A673 (cell line): Measurements from ENCODE around the gene WIPF1. TPM values are rescaled to one million over a fixed set of nuclear protein-coding genes. Genes with fewer than 3 reads are reported as not detected.
A peak's percentile ranks its signal among the peaks of the same experiment; 100 is the strongest.

Source experiments
- BruUV-seq: library from RNA; stranded (reverse); fragments of 400-500 nt; replicated peaks from 2 replicates; lab custom pipeline; 2021; lab: Mats Ljungman, UMichigan
- CTCF ChIA-PET: fragments of 300-600 bp; sonication (Branson Sonifier 250); formaldehyde crosslinking; loops from one replicate; lab custom pipeline; 2022; ENCODE audit warnings: antibody characterized with exemption; lab: Charles Lee
- POLR2A ChIA-PET: fragments of 300-600 bp; sonication (Branson Sonifier 250); formaldehyde crosslinking; loops from one replicate; lab custom pipeline; 2022; ENCODE audit warnings: antibody characterized with exemption; ENCODE audit not compliant: low non-redundant PET; lab: Charles Lee
- DNase-seq: peaks from one replicate; pipeline ENCODE4 v3.0.0-alpha.2; 2015; ENCODE audit warnings: low spot score
- H3K27ac ChIP-seq: fragments of 200-600 bp; sonication (generic); 2 replicates; pipeline ENCODE4 v1.5.1; 2016; ENCODE audit warnings: mixed run types, low read depth, mild to moderate bottlenecking, mixed read lengths, antibody characterized with exemption, low read length; ENCODE audit not compliant: poor library complexity, severe bottlenecking
- H3K27me3 ChIP-seq: fragments of 200-600 bp; sonication (generic); replicated peaks from 2 replicates; pipeline ENCODE4 v1.6.1; 2017; ENCODE audit warnings: mixed run types, low read depth, mild to moderate bottlenecking, mixed read lengths, antibody characterized with exemption, low read length; ENCODE audit not compliant: insufficient read depth, poor library complexity
- H3K36me3 ChIP-seq: fragments of 200-600 bp; sonication (generic); 2 replicates; pipeline ENCODE4 v1.6.1; 2016; ENCODE audit warnings: mixed run types, mild to moderate bottlenecking, mixed read lengths, antibody characterized with exemption, low read length; ENCODE audit not compliant: insufficient read depth, poor library complexity, severe bottlenecking
- H3K4me1 ChIP-seq: fragments of 200-600 bp; sonication (generic); 2 replicates; pipeline ENCODE4 v1.6.1; 2017; ENCODE audit warnings: mixed run types, mild to moderate bottlenecking, mixed read lengths, antibody characterized with exemption, low read length; ENCODE audit not compliant: insufficient read depth, poor library complexity, severe bottlenecking
- H3K4me3 ChIP-seq: fragments of 200-600 bp; sonication (generic); 2 replicates; pipeline ENCODE4 v1.5.1; 2016; ENCODE audit warnings: low read depth, mixed run types, mild to moderate bottlenecking, mixed read lengths, low read length; ENCODE audit not compliant: poor library complexity, severe bottlenecking
- H3K9me3 ChIP-seq: fragments of 200-600 bp; sonication (generic); 2 replicates; pipeline ENCODE4 v1.6.1; 2016; ENCODE audit warnings: mixed run types, low read depth, mild to moderate bottlenecking, mixed read lengths, antibody characterized with exemption, low read length; ENCODE audit not compliant: poor library complexity, severe bottlenecking
- CTCF ChIP-seq: fragments of 300-800, 200-600 bp; sonication (generic); conservative IDR thresholded peaks from 2 replicates; pipeline ENCODE4 v1.5.1; 2017; ENCODE audit warnings: low read depth, mild to moderate bottlenecking, antibody characterized with exemption, low read length, moderate library complexity, mixed read lengths
- EZH2 ChIP-seq: fragments of 200-600 bp; sonication (generic); IDR thresholded peaks from 2 replicates; pipeline ENCODE4 v1.6.1; 2017; ENCODE audit warnings: borderline replicate concordance, low read depth, mild to moderate bottlenecking, mixed read lengths, antibody characterized with exemption, low read length; ENCODE audit not compliant: poor library complexity, severe bottlenecking
- intact Hi-C: fragments of 100-400 bp; cut with micrococcal nuclease; formaldehyde crosslinking; loops from one replicate; pipeline ENCODE4 v1.10.0; 2022; ENCODE audit not compliant: unreplicated experiment
- total RNA-seq: library from RNA; stranded (reverse); gene quantifications from 2 replicates; pipeline ENCODE4 v1.2.3, GENCODE V29; 2021

Gene WIPF1
- total RNA-seq, 1 experiment from 2014 or later = 1.1 TPM

GRCh38 chr2:174581491-174581890, 16.1 kb downstream of the WIPF1 start:
- no TSS peak for BruUV-seq
- TF ChIP-seq EZH2 = no peak
- no peak for TF ChIP-seq CTCF
- Histone ChIP-seq H3K4me1 (no peaks in the 10 kb centered on the region), H3K27ac (no peak overlapping the region), H3K27me3 (no peaks in the 10 kb centered on the region), H3K9me3 (no peaks in the 10 kb centered on the region), H3K36me3 (no peaks in the 10 kb centered on the region), H3K4me3 (no peak overlapping the region)
- ChIA-PET POLR2A (no interaction called here), CTCF (no interaction called here)
- DNase-seq = no peak
- intact Hi-C loops = no loop called here

DNA sequence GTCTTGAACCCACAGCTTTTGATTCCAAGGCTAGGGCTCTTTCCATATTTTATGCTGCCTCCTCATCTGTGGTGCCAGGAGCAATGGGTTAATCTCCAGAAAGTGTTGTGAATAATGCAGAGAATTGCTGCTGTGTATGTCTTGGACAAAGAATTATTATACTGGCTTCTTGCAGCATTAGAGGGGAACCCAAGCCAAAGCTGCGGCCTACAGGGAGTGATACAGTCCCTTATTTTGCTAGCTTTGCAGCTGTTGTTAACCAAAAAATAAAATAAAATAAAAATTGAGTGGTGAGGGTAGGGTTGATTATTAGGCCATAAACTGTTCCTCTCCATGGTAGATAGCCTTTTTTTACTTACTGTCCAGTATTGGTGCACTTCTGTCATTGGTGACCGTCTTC, 16.7 kb downstream of the WIPF1 start:
- TF ChIP-seq CTCF (no peak), EZH2 (no peak)
- DNase-seq = no peak
- Histone ChIP-seq H3K4me1 (no peaks in the 10 kb centered on the region), H3K4me3 (no peak overlapping the region), H3K27me3 (no peaks in the 10 kb centered on the region), H3K9me3 (no peaks in the 10 kb centered on the region), H3K27ac (no peak overlapping the region), H3K36me3 (no peaks in the 10 kb centered on the region)
- BruUV-seq = no TSS peak
- ChIA-PET CTCF (no interaction called here), POLR2A (no interaction called here)
- intact Hi-C loops = no loop called here

DNA sequence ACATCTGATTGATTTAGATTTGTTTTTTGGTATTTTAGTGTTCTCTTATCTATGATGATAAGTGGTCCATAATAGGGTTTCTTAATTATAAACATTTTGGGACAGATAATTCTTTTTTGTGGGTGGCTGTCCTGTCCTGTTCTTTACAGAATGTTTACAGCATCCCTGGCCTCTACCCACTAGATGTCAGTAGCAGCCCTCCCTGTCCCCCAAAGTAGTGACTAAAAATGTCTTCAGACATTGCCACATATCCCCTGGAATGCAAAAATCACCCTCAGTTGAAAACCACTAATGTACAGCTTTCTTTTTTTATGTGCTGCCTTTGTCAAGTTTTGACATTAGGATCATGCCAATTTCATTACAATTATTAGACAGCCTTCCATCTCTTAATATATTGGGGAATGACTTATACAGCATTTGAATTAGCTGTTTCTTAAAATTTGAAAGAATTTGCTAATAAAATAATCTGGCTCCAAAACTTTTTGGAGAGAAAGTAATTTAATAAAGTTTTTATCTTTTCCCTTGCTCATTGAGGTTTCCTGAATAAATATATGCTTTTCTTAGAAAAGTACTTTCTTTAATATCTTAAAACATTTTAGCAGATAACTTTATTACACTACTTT, 19.5 kb downstream of the WIPF1 start:
- Histone ChIP-seq H3K4me3 (no peak overlapping the region), H3K36me3 (no peaks in the 10 kb centered on the region), H3K27ac (no peak overlapping the region), H3K4me1 (no peaks in the 10 kb centered on the region), H3K27me3 (no peaks in the 10 kb centered on the region), H3K9me3 (no peaks in the 10 kb centered on the region)
- intact Hi-C loops = loop anchor here (2.0 kb wide), 1 partner anchor 111 kb away; no protein-coding TSS in a partner anchor
- peak; percentile 70 for TF ChIP-seq CTCF
- TF ChIP-seq EZH2 = no peak
- ChIA-PET CTCF (interaction anchor here (0.6 to 2.0 kb wide), 3 partner anchors 110 to 137 kb away, joined by 3 to 8 read pairs (median 4); no protein-coding TSS in a partner anchor), POLR2A (no interaction called here)
- no TSS peak for BruUV-seq
- peak; percentile 56 for DNase-seq
